Uterus (tissue), 2 donors: ENCODE data around the gene COCH.

Source experiments
- POLR2A ChIP-seq, 2 donors: fragments of 450-650 bp; IDR thresholded peaks; one replicate each; pipeline ENCODE4 v1.6.1; 2016; ENCODE audit warnings: antibody characterized with exemption in 2 of 2, mild to moderate bottlenecking in 1 of 2, moderate library complexity in 1 of 2
- TF ChIP-seq, protein P1 (sequence below), 4 experiments: fragments of 200-600 bp in 2 of 4; fragments of 450-650 bp in 2 of 4; sonication (generic) in 2 of 4; IDR thresholded peaks; one replicate each; pipeline ENCODE4 v1.5.1; 2016 to 2019; ENCODE audit warnings: antibody characterized with exemption in 4 of 4, mild to moderate bottlenecking in 2 of 4, moderate library complexity in 1 of 4

DNA sequence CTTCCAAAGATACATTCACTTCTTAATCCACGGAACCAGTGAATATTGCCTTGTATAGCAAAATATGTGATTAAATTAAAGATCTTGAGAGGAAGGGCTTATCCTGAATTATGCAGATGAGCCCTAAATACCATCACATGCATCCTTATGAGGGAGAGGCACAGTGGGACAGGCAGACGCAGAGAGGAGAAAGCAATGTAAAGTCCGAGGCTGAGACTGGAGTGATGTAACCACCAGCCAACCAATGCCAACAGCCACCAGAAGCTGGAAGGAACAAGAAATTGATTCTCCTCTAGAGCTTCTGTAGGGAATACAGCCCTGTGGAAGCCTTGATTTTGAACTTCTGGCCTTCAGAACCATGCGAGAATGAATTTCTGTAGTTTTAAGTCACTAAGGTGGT lies 44.5 kb upstream of the COCH start:
- TF ChIP-seq, protein P1, sequence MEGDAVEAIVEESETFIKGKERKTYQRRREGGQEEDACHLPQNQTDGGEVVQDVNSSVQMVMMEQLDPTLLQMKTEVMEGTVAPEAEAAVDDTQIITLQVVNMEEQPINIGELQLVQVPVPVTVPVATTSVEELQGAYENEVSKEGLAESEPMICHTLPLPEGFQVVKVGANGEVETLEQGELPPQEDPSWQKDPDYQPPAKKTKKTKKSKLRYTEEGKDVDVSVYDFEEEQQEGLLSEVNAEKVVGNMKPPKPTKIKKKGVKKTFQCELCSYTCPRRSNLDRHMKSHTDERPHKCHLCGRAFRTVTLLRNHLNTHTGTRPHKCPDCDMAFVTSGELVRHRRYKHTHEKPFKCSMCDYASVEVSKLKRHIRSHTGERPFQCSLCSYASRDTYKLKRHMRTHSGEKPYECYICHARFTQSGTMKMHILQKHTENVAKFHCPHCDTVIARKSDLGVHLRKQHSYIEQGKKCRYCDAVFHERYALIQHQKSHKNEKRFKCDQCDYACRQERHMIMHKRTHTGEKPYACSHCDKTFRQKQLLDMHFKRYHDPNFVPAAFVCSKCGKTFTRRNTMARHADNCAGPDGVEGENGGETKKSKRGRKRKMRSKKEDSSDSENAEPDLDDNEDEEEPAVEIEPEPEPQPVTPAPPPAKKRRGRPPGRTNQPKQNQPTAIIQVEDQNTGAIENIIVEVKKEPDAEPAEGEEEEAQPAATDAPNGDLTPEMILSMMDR (IDR thresholded peaks at IDR 0.05) = no peak
- TF ChIP-seq POLR2A (IDR thresholded peaks at IDR 0.05) = no peak
